SU-DHL-6 (cell line): ENCODE results near the gene EPHA7.

Source experiments
- H2AFZ ChIP-seq: fragments of 200-600 bp; sonication (generic); 2 replicates; pipeline ENCODE4 v1.6.1; 2014; ENCODE audit warnings: low read depth, mild to moderate bottlenecking, moderate library complexity, mixed read lengths, antibody characterized with exemption, low read length; ENCODE audit not compliant: severe bottlenecking
- H3F3A ChIP-seq: fragments of 200-600 bp; shearing (Covaris generic); 2 replicates; pipeline ENCODE4 v1.6.0; 2016; ENCODE audit warnings: antibody characterized with exemption, mild to moderate bottlenecking; ENCODE audit not compliant: insufficient read depth
- H3K27ac ChIP-seq: fragments of 200-600 bp; sonication (generic); 2 replicates; pipeline ENCODE4 v1.5.1; 2016; ENCODE audit warnings: low read depth, mild to moderate bottlenecking, low read length, moderate library complexity, mixed read lengths
- H3K27me3 ChIP-seq: fragments of 200-600 bp; sonication (generic), shearing (Covaris generic); 2 replicates; pipeline ENCODE4 v1.6.0; 2014; ENCODE audit warnings: mild to moderate bottlenecking, low read length
- H3K36me3 ChIP-seq: fragments of 200-600 bp; sonication (generic); 2 replicates; pipeline ENCODE4 v1.6.1; 2014; ENCODE audit warnings: mild to moderate bottlenecking, low read length, mixed read lengths
- H3K4me2 ChIP-seq: fragments of 300-600, 200-600 bp; shearing (Covaris generic), sonication (generic); 2 replicates; pipeline ENCODE4 v1.6.0; 2014; ENCODE audit warnings: low read length, low read depth, mild to moderate bottlenecking; ENCODE audit not compliant: poor library complexity, severe bottlenecking
- H3K4me3 ChIP-seq: fragments of 200-600 bp; sonication (generic); 2 replicates; pipeline ENCODE4 v1.5.1; 2014; ENCODE audit warnings: antibody characterized with exemption, low read length, mild to moderate bottlenecking, mixed read lengths; ENCODE audit not compliant: insufficient read depth, poor library complexity, severe bottlenecking
- H3K79me2 ChIP-seq: fragments of 200-600 bp; sonication (generic); 2 replicates; pipeline ENCODE4 v1.6.1; 2014; ENCODE audit warnings: mild to moderate bottlenecking, low read length, moderate library complexity; ENCODE audit not compliant: insufficient read depth
- H3K9ac ChIP-seq: fragments of 200-600 bp; sonication (generic); 2 replicates; pipeline ENCODE4 v1.7.0; 2014; ENCODE audit warnings: mild to moderate bottlenecking, low read length
- H3K9me2 ChIP-seq: fragments of 200-600 bp; sonication (generic); replicated peaks from 2 replicates; pipeline ENCODE4 v1.6.1; 2014; ENCODE audit warnings: low read length; ENCODE audit not compliant: insufficient read depth
- H3K9me3 ChIP-seq: fragments of 200-600 bp; sonication (generic); 2 replicates; pipeline ENCODE4 v1.6.1; 2014; ENCODE audit warnings: low read length, mixed read lengths; ENCODE audit not compliant: insufficient read depth
- H4K20me1 ChIP-seq: fragments of 200-600 bp; sonication (generic); 2 replicates; pipeline ENCODE4 v1.6.1; 2014; ENCODE audit warnings: low read depth, mild to moderate bottlenecking, antibody characterized with exemption, low read length, moderate library complexity, mixed read lengths
- CTCF ChIP-seq: fragments of 200-600 bp; sonication (generic); IDR thresholded peaks from one replicate; pipeline ENCODE4 v1.5.1; 2017; ENCODE audit warnings: antibody characterized with exemption, mild to moderate bottlenecking, low read length, moderate library complexity; ENCODE audit not compliant: insufficient read depth, poor library complexity, severe bottlenecking
- EZH2phosphoT487 ChIP-seq: fragments of 200-600 bp; sonication (generic), shearing (Covaris generic); conservative IDR thresholded peaks from 2 replicates; pipeline ENCODE4 v1.6.1; 2018; ENCODE audit warnings: mild to moderate bottlenecking, antibody characterized with exemption, low read length, moderate library complexity, mixed read lengths

Gene EPHA7

GRCh38 chr6:93407186-93407585, 12.2 kb downstream of the EPHA7 start:
- H4K20me1 ChIP-seq: no peaks in the 10 kb centered on the region
- H3K4me3 ChIP-seq: no peak overlapping the region
- H3K27ac ChIP-seq: no peak overlapping the region
- H3K9ac ChIP-seq: no peak overlapping the region
- H2AFZ ChIP-seq: no peak overlapping the region
- no peaks in the 10 kb centered on the region for H3K27me3 ChIP-seq
- H3K9me2 ChIP-seq: no peaks in the 10 kb centered on the region
- no peak for TF ChIP-seq CTCF
- no peak for TF ChIP-seq EZH2phosphoT487
- H3K9me3 ChIP-seq: no peaks in the 10 kb centered on the region
- no peaks in the 10 kb centered on the region for H3K79me2 ChIP-seq
- H3F3A ChIP-seq: no peaks in the 10 kb centered on the region
- no peak overlapping the region for H3K4me2 ChIP-seq
- H3K36me3 ChIP-seq: no peaks in the 10 kb centered on the region

- Histone ChIP-seq H3F3A (no peaks in the 10 kb centered on the region), H3K27ac (no peak overlapping the region), H3K79me2 (no peaks in the 10 kb centered on the region), H3K4me2 (no peak overlapping the region), H3K9me3 (no peaks in the 10 kb centered on the region), H3K9ac (no peak overlapping the region), H3K9me2 (no peaks in the 10 kb centered on the region), H4K20me1 (no peaks in the 10 kb centered on the region), H2AFZ (no peak overlapping the region), H3K36me3 (no peaks in the 10 kb centered on the region), H3K4me3 (no peak overlapping the region), H3K27me3 (no peaks in the 10 kb centered on the region)
- TF ChIP-seq EZH2phosphoT487: no peak
- no peak for TF ChIP-seq CTCF
Observed at GRCh38 chr6:93403390-93403789, 16.0 kb downstream of the EPHA7 start.

- no peaks in the 10 kb centered on the region for H3K79me2 ChIP-seq
- H2AFZ ChIP-seq: no peak overlapping the region
- TF ChIP-seq EZH2phosphoT487 (no peak), CTCF (no peak)
- H3F3A ChIP-seq: no peaks in the 10 kb centered on the region
- H3K9me2 ChIP-seq: no peaks in the 10 kb centered on the region
- no peaks in the 10 kb centered on the region for H3K36me3 ChIP-seq
- H3K27ac ChIP-seq: no peak overlapping the region
- H3K9me3 ChIP-seq: no peaks in the 10 kb centered on the region
- H3K27me3 ChIP-seq: no peaks in the 10 kb centered on the region
- no peaks in the 10 kb centered on the region for H4K20me1 ChIP-seq
- H3K9ac ChIP-seq: no peak overlapping the region
- H3K4me2 ChIP-seq: no peak overlapping the region
- H3K4me3 ChIP-seq: no peak overlapping the region
Observed at GRCh38 chr6:93398723-93399122, 20.6 kb downstream of the EPHA7 start.
